Upper lobe of left lung (tissue), 4 donors: Measurements from ENCODE around the gene CMKLR1.

ENCODE experiments used
- CTCF ChIP-seq, 6 experiments: fragments of 450-650 bp in 4 of 6; fragments of 200-600 bp in 2 of 6; sonication (generic) in 2 of 6; IDR thresholded peaks; one replicate each; pipeline ENCODE4 v1.5.1; 2016 to 2019; ENCODE audit warnings: antibody characterized with exemption in 6 of 6
- EP300 ChIP-seq, 4 donors: sonication (generic); formaldehyde crosslinking; IDR thresholded peaks; one replicate each; pipeline ENCODE4 v1.5.1; 2017; ENCODE audit warnings: antibody characterized with exemption in 4 of 4, control low read depth in 2 of 4
- POLR2A ChIP-seq, 4 donors: fragments of 450-650 bp; IDR thresholded peaks; one replicate each; pipeline ENCODE4 v1.5.1; 2016 to 2017; ENCODE audit warnings: antibody characterized with exemption in 4 of 4, mild to moderate bottlenecking in 2 of 4

GRCh38 chr12:108268397-108268796 lies 70.7 kb downstream of the CMKLR1 start:
- TF ChIP-seq EP300 (IDR thresholded peaks at IDR 0.05) = no peak
- TF ChIP-seq CTCF (IDR thresholded peaks at IDR 0.05) = no peak
- no peak for TF ChIP-seq POLR2A (IDR thresholded peaks at IDR 0.05)
